Measurements from ENCODE around the gene MYO18B. TPM values are rescaled to one million over a fixed set of nuclear protein-coding genes. Genes with fewer than 3 reads are reported as not detected.

The MYO18B gene
- total and polyA plus RNA-seq, 2 of the 8 experiments (the other 6 are each of a cell fraction or from before 2014, with no cell fraction given): 0.62 to 0.78 TPM

DNA sequence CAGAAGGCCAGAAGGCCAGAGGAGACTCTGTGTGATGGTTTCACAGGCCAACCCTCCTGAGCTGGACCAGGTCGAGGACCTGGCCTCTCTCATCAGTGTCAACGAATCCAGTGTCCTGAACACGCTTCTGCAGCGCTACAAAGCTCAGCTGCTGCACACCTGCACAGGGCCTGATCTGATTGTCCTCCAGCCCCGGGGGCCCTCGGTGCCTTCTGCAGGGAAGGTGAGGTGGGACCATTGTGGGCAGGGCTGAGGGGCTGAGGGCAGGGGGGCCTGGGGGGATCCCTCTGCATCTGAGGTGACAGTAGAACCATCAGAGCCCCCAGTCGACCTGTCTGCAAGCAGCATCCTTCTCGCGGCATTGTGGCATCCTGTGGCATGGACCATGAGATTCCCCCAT lies 30.3 kb downstream of the MYO18B start:
- DNase-seq (ENCODE audit: low read depth in 1 of 2, low spot score in 2 of 2) (no peak), FAIRE-seq (no peak)
- ChIA-PET POLR2A (ENCODE audit: partially characterized antibody) (interaction anchor here (1.6 kb wide), 1 partner anchor 310 kb away, joined by 5 read pairs; no protein-coding TSS in a partner anchor), CTCF (ENCODE audit: partially characterized antibody) (interaction anchor here (0.8 to 4.3 kb wide), 26 partner anchors 9 to 593 kb away, joined by 3 to 32 read pairs (median 4); no protein-coding TSS in a partner anchor)
- no peak overlapping the region for H4K91ac ChIP-seq (replicated peaks; ENCODE audit: insufficient read length, low read length)
- H3K4me1 ChIP-seq (replicated peaks in 1 of 4; ENCODE audit: control insufficient read depth in 3 of 4, insufficient read depth in 4 of 4, low read length in 3 of 4): no peaks in the 10 kb centered on the region
- H3K4me2 ChIP-seq (ENCODE audit: insufficient read depth in 1 of 2, low read depth in 2 of 2, low read length in 2 of 2): no peak overlapping the region
- no peaks in the 10 kb centered on the region for H3K36me3 ChIP-seq (ENCODE audit: control insufficient read depth in 2 of 4, insufficient read depth in 4 of 4, low read length in 3 of 4)
- H2BK5ac ChIP-seq (ENCODE audit: low read depth, low read length): no peak overlapping the region
- no peaks in the 10 kb centered on the region for H4K20me1 ChIP-seq (replicated peaks in 1 of 2; ENCODE audit: control insufficient read depth in 1 of 2, insufficient read depth in 2 of 2, low read length in 2 of 2)
- H4K5ac ChIP-seq (ENCODE audit: insufficient read length, low read depth, low read length): no peak overlapping the region
- no peak overlapping the region for H2BK20ac ChIP-seq (ENCODE audit: low read length)
- H2BK15ac ChIP-seq (ENCODE audit: low read length): no peak overlapping the region
- no peak overlapping the region for H3K9ac ChIP-seq (replicated peaks in 1 of 4; ENCODE audit: extremely low read depth in 1 of 4, low read depth in 3 of 4, low read length in 3 of 4)
- H3K56ac ChIP-seq (replicated peaks; ENCODE audit: insufficient read length, low read depth, low read length): no peak overlapping the region
- H3K79me1 ChIP-seq (ENCODE audit: low read depth, low read length): no peaks in the 10 kb centered on the region
- no peak overlapping the region for H3K27ac ChIP-seq (ENCODE audit: low read depth, low read length)
- no peak overlapping the region for H3K14ac ChIP-seq (ENCODE audit: insufficient read length)
- no peak overlapping the region for H3K4ac ChIP-seq (replicated peaks; ENCODE audit: insufficient read length, low read depth, low read length)
- no peaks in the 10 kb centered on the region for H3K27me3 ChIP-seq (replicated peaks in 1 of 4; ENCODE audit: control insufficient read depth in 3 of 4, extremely low read depth in 1 of 4, insufficient read depth in 3 of 4, low read length in 3 of 4)
- H4K8ac ChIP-seq (ENCODE audit: extremely low read depth, insufficient read depth, low read length): no peak overlapping the region
- H3K9me3 ChIP-seq (ENCODE audit: insufficient read depth in 2 of 2, low read depth in 1 of 2, low read length in 1 of 2): no peaks in the 10 kb centered on the region
- 89% methylated on average over 7 of the region's 9 CpGs; no CpG with 5 or more reads in 1 of the 2 experiments for WGBS, 2 experiments (ENCODE audit: extremely low coverage in 1 of 2, insufficient coverage in 1 of 2, insufficient read length in 1 of 2, insufficient replicate concordance in 2 of 2, low coverage in 1 of 2, low lambda C conversion rate in 2 of 2, missing lambda C conversion rate in 1 of 2)
- H3K23ac ChIP-seq (ENCODE audit: insufficient read length): no peak overlapping the region
- no peak overlapping the region for H3K18ac ChIP-seq (ENCODE audit: extremely low read depth, low read length)
- H2AFZ ChIP-seq (ENCODE audit: low read length): no peak overlapping the region
- no peak overlapping the region for H2AK5ac ChIP-seq (ENCODE audit: low read depth, low read length)
- no peak overlapping the region for H2BK120ac ChIP-seq (replicated peaks; ENCODE audit: low read depth, low read length)
- no peaks in the 10 kb centered on the region for H3K23me2 ChIP-seq (ENCODE audit: low read depth, low read length)
- no peak overlapping the region for H3K4me3 ChIP-seq (ENCODE audit: extremely low read depth in 1 of 4, insufficient read depth in 2 of 4, low read depth in 3 of 4, low read length in 4 of 4)
- H3K79me2 ChIP-seq (ENCODE audit: control insufficient read depth in 1 of 2, insufficient read depth in 2 of 2, low read length in 2 of 2): no peaks in the 10 kb centered on the region
- H2BK12ac ChIP-seq (ENCODE audit: low read depth, low read length): no peak overlapping the region
- no peak for TF ChIP-seq SIRT6 (IDR thresholded peaks at IDR 0.05; ENCODE audit: low read length)
- TF ChIP-seq CHD2 (IDR thresholded peaks at IDR 0.05; ENCODE audit: low read length): no peak
